ENCODE results near the gene ZBTB16. TPM values are rescaled to one million over a fixed set of nuclear protein-coding genes. Genes with fewer than 3 reads are reported as not detected.

Gene ZBTB16
- total RNA-seq, 1 donor from 2014 or later, result 160 TPM

GRCh38 chr11:114124601-114125144, 65.2 kb downstream of the ZBTB16 start:
- DNase-seq (ENCODE audit: low spot score) (no peak), ATAC-seq (no peak)

- DNase-seq (ENCODE audit: low spot score) (no peak), ATAC-seq (no peak)
These were observed 66.0 kb downstream of the ZBTB16 start for GRCh38 chr11:114125531-114125930.

- DNase-seq (ENCODE audit: low spot score) (no peak), ATAC-seq (no peak)
These were observed 66.4 kb downstream of the ZBTB16 start for GRCh38 chr11:114125959-114126358.

- DNase-seq (ENCODE audit: low spot score) (no peak), ATAC-seq (no peak)
These were observed 68.9 kb downstream of the ZBTB16 start for GRCh38 chr11:114128399-114128798.

- no peak for ATAC-seq
- DNase-seq (ENCODE audit: low spot score), result no peak
These were observed 69.6 kb downstream of the ZBTB16 start for GRCh38 chr11:114129142-114129541.

- ATAC-seq, result no peak
- DNase-seq (ENCODE audit: low spot score), result no peak
These were observed 70.2 kb downstream of the ZBTB16 start for GRCh38 chr11:114129699-114130098.

GRCh38 chr11:114130115-114130576, 70.6 kb downstream of the ZBTB16 start:
- DNase-seq (ENCODE audit: low spot score) (no peak), ATAC-seq (no peak)

GRCh38 chr11:114130629-114131277, 71.2 kb downstream of the ZBTB16 start:
- DNase-seq (ENCODE audit: low spot score), result no peak
- ATAC-seq, result no peak

GRCh38 chr11:114131461-114131864, 72.0 kb downstream of the ZBTB16 start:
- no peak for DNase-seq (ENCODE audit: low spot score)
- ATAC-seq, result no peak

GRCh38 chr11:114132417-114132816, 72.9 kb downstream of the ZBTB16 start:
- ATAC-seq (no peak), DNase-seq (ENCODE audit: low spot score) (no peak)

- peak; percentile 5 for ATAC-seq
- no peak for DNase-seq (ENCODE audit: low spot score)
These were observed 73.5 kb downstream of the ZBTB16 start for GRCh38 chr11:114132944-114133394.

GRCh38 chr11:114133548-114134329, 74.2 kb downstream of the ZBTB16 start:
- ATAC-seq (peak; percentile 64), DNase-seq (ENCODE audit: low spot score) (no peak)

GRCh38 chr11:114134870-114135269, 75.4 kb downstream of the ZBTB16 start:
- ATAC-seq (no peak), DNase-seq (ENCODE audit: low spot score) (no peak)

- ATAC-seq, result no peak
- DNase-seq (ENCODE audit: low spot score), result no peak
These were observed 76.2 kb downstream of the ZBTB16 start for GRCh38 chr11:114135737-114136151.

- no peak for DNase-seq (ENCODE audit: low spot score)
- ATAC-seq, result no peak
These were observed 77.5 kb downstream of the ZBTB16 start for GRCh38 chr11:114136686-114137640.

- ATAC-seq (no peak), DNase-seq (ENCODE audit: low spot score) (no peak)
These were observed 78.3 kb downstream of the ZBTB16 start for GRCh38 chr11:114137838-114138237.

- no peak for ATAC-seq
These were observed 78.9 kb downstream of the ZBTB16 start for GRCh38 chr11:114138411-114138810.

GRCh38 chr11:114140826-114141225, 81.3 kb downstream of the ZBTB16 start:
- no peak for DNase-seq (ENCODE audit: low spot score)

More at GRCh38 chr11:114138411-114138810, 78.9 kb downstream of the ZBTB16 start:
- DNase-seq (ENCODE audit: low spot score), result no peak

GRCh38 chr11:114141863-114142580, 82.5 kb downstream of the ZBTB16 start:
- no peak for ATAC-seq
- DNase-seq (ENCODE audit: low spot score), result no peak

More at GRCh38 chr11:114140826-114141225, 81.3 kb downstream of the ZBTB16 start:
- ATAC-seq, result no peak

- ATAC-seq (no peak), DNase-seq (ENCODE audit: low spot score) (no peak)
These were observed 83.2 kb downstream of the ZBTB16 start for GRCh38 chr11:114142707-114143106.
